Measurements from ENCODE around the gene ZNF189.

The ZNF189 gene

DNA sequence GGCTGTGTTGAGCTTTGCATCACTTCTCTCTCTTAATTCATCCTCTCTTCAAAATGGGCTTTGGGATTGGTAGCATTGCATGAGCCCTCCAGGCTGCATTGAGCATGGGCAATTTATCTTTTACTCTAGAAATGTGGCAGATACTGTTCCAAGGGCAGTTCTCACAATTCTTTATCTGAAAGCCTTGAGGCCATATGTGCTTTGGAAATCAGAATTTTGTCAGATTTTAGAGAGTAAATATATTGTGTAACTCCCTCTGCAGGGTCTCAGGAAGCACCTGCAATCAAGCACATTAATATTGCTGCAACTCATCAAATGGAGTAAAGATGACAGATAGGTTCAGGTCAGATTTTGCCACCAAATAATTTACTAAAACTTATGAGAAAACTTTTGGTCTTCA lies 19.3 kb downstream of the ZNF189 start:
- DNase-seq (ENCODE audit: low read depth in 2 of 2, low spot score in 1 of 2) = no peak

DNA sequence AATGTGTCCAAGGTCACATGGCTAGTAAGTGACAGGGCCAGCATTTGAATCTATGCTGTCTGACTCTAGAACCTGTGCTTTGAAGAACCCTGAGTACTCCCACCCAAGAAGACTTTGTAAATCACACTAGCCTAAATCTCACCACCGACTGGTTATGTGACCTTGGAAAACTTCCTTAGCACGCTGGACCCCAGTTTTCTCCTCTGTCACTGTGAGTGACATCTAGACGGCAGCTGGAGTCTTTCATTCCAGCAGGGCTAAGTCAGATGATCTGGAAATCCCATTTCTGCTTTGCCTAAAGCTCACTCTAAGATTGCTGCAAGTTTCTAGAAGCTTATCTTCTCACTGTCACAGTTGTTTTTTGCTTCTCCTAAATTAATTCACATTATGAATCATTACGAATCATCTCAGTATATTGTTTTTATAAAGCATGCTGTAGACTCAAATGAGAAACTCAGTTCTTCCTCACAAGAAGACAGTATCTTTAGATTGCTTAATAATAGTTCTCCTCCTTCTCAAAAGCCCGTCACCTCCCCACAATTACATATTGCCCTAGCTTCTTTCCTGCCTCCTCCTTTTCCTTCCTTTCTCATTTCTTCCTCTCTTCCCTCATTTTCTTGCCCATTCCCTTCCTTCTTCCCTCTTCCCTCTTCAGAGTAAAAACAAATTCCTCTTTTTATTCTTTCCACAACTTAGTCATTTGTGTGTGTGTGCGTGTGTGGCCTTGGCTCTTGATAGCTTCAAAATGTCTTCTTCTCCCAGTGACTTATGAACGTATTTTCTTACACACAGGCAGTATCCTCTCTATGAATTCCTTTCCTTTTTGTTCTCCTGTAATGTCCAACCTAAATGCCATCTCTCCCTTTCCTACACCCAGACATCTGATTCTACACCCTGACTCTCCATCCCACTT lies 20.1 kb downstream of the ZNF189 start:
- DNase-seq (ENCODE audit: low read depth in 2 of 2, low spot score in 1 of 2) = no peak

DNA sequence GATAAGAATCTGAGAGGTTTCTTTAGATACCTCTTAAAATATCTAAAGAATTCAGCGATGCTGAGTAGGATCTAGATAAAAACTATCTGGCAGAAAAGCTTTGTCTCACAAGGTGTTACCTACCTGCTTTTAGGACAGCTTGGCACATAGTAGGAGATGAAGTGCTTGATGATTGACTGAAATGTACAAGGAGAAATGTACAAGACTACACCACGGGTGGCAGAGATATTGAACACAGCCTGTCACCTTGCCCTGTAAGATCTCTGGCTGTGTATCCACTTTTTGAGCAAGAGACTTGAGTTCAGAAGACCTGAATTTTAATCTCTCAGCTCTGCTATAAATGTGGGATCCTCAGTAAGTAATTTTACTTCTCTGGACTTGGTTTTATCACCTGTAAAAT lies 21.2 kb downstream of the ZNF189 start:
- DNase-seq (ENCODE audit: low read depth in 2 of 2, low spot score in 1 of 2) = no peak

GRCh38 chr9:101421653-101422065 lies 23.0 kb downstream of the ZNF189 start:
- DNase-seq (ENCODE audit: low read depth in 2 of 2, low spot score in 1 of 2) = no peak

- no peak for DNase-seq (ENCODE audit: low read depth in 2 of 2, low spot score in 1 of 2)
These were observed 28.7 kb downstream of the ZNF189 start for GRCh38 chr9:101427358-101427757.

DNA sequence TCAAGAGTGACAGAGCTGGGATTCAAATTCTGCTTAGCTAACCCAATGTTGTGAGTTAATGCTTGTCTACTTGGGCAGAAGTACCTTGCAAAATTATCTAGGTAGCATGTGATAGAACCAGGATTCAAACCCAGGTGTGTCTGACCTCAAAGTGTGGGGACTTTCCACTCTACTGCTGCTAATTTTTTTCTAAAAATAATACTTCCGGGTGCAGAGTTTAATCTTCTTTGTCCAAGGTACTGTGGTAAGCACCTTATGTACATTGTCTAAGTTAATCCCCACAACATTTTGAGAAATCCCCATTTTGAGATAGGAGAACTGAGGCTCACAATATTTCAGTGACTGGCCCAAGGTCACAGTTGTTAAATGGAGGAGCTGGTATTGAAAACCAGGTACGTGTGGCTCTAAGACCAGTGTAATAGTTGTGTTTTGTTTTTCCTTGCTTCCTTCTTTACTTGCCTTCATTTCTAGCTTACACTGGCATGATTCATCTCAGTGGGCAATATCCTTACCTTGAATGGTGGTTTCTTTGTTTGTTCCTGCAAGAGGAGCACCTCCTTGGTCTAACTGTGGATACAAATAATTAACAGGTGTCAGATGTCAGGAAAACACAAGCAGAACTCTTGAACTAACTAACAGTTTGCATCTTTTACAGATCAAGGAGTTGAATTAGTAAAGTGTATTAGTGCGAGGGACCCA lies 29.5 kb downstream of the ZNF189 start:
- no peak for DNase-seq (ENCODE audit: low read depth in 2 of 2, low spot score in 1 of 2)

DNA sequence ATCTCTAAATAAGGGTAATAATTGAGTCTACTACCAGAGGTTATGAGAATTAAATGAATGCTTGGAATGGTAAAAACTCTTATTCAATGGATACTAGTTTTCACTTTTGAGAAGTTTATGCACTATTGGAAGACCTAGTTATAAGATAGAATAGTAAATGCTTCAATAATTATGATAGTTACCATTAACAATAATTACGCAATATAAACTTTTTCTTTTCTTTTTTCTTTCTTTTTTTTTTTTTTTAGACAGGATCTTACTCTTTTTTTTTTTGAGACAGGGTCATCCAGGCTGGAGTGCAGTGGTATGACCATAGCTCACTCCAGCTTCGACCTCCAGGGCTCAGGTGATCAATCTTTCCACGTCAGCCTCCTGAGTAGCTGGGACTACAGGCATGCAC lies 30.3 kb downstream of the ZNF189 start:
- DNase-seq (ENCODE audit: low read depth in 2 of 2, low spot score in 1 of 2) = no peak

DNA sequence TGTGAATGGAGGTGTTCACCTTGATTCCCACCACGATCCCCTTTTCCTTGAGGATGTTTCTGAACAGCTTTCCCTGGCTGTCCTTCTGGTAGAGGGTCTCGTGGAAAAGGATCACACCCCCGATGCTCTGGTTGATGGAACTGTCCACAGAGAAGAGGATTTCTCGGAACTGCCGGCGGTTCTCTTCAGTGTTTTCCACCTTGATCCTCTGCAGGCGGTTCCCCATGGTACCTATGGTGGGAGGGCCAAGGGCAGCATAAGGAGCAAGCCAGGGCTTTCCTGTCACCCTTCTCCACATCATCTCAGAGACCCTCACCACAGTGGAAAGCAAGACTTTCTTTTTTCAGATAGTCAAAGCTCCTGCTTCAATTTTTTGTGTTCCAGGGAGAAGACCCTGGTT lies 31.1 kb downstream of the ZNF189 start:
- DNase-seq (ENCODE audit: low read depth in 2 of 2, low spot score in 1 of 2) = no peak

- no peak for DNase-seq (ENCODE audit: low read depth in 2 of 2, low spot score in 1 of 2)
These were observed 33.5 kb downstream of the ZNF189 start for GRCh38 chr9:101432171-101432570.

- no peak for DNase-seq (ENCODE audit: low read depth in 2 of 2, low spot score in 1 of 2)
These were observed 34.1 kb downstream of the ZNF189 start for GRCh38 chr9:101432740-101433139.

DNA sequence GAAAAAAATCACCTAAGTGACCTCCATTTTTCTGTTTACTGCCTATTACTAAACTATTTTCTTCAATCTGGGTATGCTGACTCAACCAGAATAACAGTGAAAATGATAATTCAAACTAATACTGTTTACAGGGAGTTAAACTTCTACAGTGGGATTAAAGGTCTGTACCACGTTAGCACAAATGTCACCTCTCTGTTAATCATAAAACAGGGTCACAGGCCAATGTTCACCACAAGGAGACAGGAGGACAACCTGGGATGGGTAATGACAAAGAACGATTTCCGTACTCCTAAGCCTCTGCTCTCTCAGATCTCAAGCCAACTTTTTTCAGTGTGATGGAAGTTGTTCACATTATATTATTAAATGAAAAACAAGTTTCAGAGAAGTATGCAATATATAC lies 34.6 kb downstream of the ZNF189 start:
- DNase-seq (ENCODE audit: low read depth in 2 of 2, low spot score in 1 of 2) = no peak

DNA sequence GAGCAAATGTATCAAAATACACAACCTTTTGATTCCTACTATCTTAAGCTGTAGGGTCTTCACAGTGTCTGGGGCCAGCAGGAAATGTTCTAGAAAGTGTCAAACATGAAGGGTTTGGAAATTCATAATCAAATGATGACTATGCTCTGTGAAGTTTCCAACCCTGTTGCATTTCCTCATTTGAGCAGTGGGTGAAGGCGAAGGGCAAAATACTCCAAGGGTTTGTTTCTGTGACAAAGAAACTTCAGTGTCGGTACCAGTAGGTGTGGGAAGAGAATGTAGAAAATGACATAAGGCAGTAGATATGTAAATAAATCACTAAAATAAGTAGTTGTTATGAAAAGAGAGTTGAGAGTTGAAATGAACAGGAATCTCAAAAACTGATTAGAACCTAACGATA lies 36.3 kb downstream of the ZNF189 start:
- no peak for DNase-seq (ENCODE audit: low read depth in 2 of 2, low spot score in 1 of 2)

- DNase-seq (ENCODE audit: low read depth in 2 of 2, low spot score in 1 of 2) = no peak
These were observed 37.0 kb downstream of the ZNF189 start, which contains the start of gene ALDOB for GRCh38 chr9:101435601-101436079. ALDOB (minus strand) TSS chr9:101435774; CDS start chr9:101430887, 4,887 bp downstream.

DNA sequence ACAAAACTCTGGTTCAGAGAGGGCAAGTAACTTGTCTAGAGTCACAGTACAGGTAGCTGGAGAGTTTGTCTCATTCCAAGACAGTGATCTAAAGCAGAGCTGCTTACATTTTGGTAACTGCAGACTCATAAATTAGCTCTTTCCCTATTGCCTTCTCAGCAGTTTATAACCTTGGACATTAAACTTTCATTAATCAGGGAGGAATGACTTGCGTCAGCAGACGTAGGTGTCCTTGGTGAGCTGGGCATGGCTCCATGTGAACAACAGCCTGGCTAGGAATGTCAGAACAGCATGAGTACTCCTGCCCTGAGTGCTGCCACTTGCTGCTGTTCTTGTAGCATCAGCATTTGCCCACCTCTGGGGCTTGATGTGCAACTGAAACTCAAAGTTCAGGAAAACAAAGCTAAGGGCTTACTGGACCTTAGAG lies 39.2 kb downstream of the ZNF189 start:
- no peak for DNase-seq (ENCODE audit: low read depth in 2 of 2, low spot score in 1 of 2)

- DNase-seq (ENCODE audit: low read depth in 2 of 2, low spot score in 1 of 2) = no peak
These were observed 39.9 kb downstream of the ZNF189 start for GRCh38 chr9:101438523-101438922.

- DNase-seq (ENCODE audit: low read depth in 2 of 2, low spot score in 1 of 2) = no peak
These were observed 42.1 kb downstream of the ZNF189 start for GRCh38 chr9:101440714-101441230.

DNA sequence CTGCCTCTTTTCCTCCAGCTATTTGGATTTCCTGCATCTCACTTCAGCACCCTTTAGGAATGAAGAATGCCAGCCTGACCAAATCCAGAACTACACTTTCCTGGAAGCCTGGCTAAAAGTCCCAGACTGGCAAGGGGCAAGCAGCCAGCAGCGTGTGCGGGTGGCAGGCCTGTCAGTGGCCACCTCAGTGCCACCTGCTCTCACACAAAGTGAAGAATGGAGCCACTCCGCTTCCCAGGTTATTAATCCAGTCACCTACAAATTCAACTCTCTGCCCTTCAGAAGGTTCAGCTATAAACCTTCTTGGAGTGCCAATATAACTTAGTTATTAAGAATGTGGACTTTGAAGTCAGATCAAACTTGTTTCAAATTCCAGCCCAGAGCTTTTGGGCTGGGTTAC lies 43.7 kb downstream of the ZNF189 start:
- DNase-seq (ENCODE audit: low read depth in 2 of 2, low spot score in 1 of 2) = no peak

DNA sequence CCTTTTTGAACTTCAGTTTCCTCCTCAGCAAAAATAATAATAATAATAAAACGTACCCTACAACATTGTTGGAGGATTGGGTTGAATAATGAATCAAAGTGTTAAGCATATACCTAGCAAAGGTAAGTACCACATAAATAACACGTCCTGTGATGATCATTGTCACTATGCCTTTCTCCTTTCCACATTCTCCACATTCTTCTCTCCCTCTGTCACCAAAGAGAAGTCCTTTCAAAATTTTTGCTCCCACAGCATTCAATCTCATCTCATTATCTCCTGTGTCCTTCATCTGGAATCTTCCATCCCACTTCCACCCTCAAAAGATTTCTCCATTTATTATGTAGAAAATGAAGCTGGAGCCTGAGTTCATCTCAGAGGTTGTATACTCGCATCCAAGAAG lies 44.1 kb downstream of the ZNF189 start:
- no peak for DNase-seq (ENCODE audit: low read depth in 2 of 2, low spot score in 1 of 2)

DNA sequence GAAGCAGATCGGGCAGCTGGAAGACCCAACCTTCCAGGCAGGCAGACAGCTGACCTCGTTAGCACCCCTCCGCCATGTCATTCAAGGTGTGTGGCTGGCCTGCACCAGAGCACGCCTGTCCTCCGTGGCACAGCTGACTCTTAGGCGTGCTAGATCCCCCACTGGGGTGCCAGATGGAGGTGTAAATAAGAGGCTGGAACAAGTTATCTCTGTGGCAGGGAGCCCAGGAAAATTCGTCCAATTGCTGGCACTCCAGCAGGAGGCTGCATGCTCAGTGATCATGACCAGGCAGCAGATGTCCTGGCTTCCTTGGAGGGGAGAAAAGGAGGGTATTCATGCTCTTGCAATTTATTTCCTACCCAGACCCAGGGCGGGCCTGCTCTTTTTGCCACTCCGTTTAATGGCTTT lies 44.7 kb downstream of the ZNF189 start:
- no peak for DNase-seq (ENCODE audit: low read depth in 2 of 2, low spot score in 1 of 2)

DNA sequence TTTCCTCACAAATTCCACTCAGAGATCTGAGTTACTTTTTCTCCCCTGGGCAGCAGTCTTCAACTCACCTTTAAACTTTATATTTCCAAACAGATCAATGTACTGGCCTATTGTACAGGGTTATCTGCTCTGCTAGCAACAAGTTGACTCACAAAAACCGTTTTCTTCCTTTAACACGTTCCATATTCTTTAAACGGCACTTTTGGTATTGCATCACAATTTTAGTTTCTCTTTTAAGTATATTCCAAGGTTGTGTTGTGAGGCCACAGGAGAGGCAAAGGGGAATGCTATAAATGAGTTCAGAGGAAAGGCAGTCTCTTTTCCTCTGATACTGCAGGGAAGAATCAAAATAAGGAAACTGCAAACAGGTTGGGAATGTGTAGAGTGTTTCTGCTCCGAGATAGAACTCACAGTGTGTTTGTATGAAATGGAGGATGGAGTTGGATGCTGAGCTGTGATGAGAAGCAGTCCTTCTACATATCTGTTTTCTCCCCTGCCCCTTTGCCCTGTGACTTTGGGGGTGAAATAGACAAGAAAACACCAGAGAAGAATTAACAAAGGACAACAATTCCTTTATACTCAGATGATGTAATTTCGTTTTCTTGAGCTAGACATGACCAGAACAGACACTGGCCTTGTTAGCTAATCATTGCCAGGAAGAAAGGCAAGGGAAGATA lies 46.8 kb downstream of the ZNF189 start:
- no peak for DNase-seq (ENCODE audit: low read depth in 2 of 2, low spot score in 1 of 2)

- DNase-seq (ENCODE audit: low read depth in 2 of 2, low spot score in 1 of 2) = no peak
These were observed 48.1 kb downstream of the ZNF189 start for GRCh38 chr9:101446732-101447131.

All from stimulated activated CD8-positive, alpha-beta memory T cell treated with anti-CD3 and anti-CD28 coated beads, Interleukin-4, amount 100 ng/mL, for 4 hours (primary cell).